Esophagus squamous epithelium (tissue), 5 donors: Measurements from ENCODE around the gene NLRP11. TPM values are rescaled to one million over a fixed set of nuclear protein-coding genes. Genes with fewer than 3 reads are reported as not detected.
"Not testable (repeated sequence)": the region's sequence is repeated elsewhere in the genome, so short reads cannot be mapped to it uniquely, and the experiment has no call there.

Source experiments
- DNase-seq: peaks from one replicate; lab custom pipeline; 2025; lab: John Stamatoyannopoulos, UW
- H3K27ac ChIP-seq, 4 donors: fragments of 200-600 bp; sonication (generic); one replicate each; pipeline ENCODE4 v1.5.1; 2016 to 2019; ENCODE audit warnings: mild to moderate bottlenecking in 1 of 4
- H3K27me3 ChIP-seq, 4 donors: fragments of 200-600 bp; sonication (generic); 1 replicate in 3 of 4; 2 replicates in 1 of 4; pipeline versions ENCODE4 v1.5.1 to v1.6.0; 2017 to 2021; ENCODE audit warnings: antibody characterized with exemption in 1 of 4
- H3K36me3 ChIP-seq, 3 donors: fragments of 200-600 bp; sonication (generic); one replicate each; pipeline ENCODE4 v1.5.1; 2016 to 2019
- H3K4me1 ChIP-seq, 3 donors: fragments of 200-600 bp; sonication (generic); one replicate each; pipeline ENCODE4 v1.5.1; 2017 to 2019
- H3K4me3 ChIP-seq, 4 donors: fragments of 200-600 bp; sonication (generic); 1 replicate in 3 of 4; 2 replicates in 1 of 4; pipeline ENCODE4 v1.5.1; 2016 to 2019; ENCODE audit warnings: mild to moderate bottlenecking in 2 of 4, moderate library complexity in 1 of 4
- H3K9me3 ChIP-seq, 3 donors: fragments of 200-600 bp; sonication (generic); one replicate each; pipeline ENCODE4 v1.5.1; 2016 to 2019
- POLR2A ChIP-seq, 4 donors: fragments of 450-650 bp; IDR thresholded peaks; one replicate each; pipeline ENCODE4 v1.6.1; 2017; ENCODE audit warnings: antibody characterized with exemption in 4 of 4, mild to moderate bottlenecking in 4 of 4, moderate library complexity in 3 of 4
- WGBS, 2 donors: methylation state at CpG; one replicate each; pipeline ENCODE4 v1.1.5; 2018; 5-methylcytosine and 5-hydroxymethylcytosine counted together
- intact Hi-C: fragments of 100-400 bp; cut with DNase I; formaldehyde crosslinking; loops from one replicate; pipeline ENCODE4 v1.15.0; 2022
- total RNA-seq, 4 donors: library from RNA; depleted of rRNA; stranded (reverse); fragments of >200 nt; gene quantifications; one replicate each; pipeline ENCODE4 v1.1.0, GENCODE V29; 2016
- TF ChIP-seq, protein P1 (sequence below), 6 experiments: fragments of 450-650 bp in 4 of 6; fragments of 200-600 bp in 2 of 6; sonication (generic) in 2 of 6; IDR thresholded peaks; one replicate each; pipeline ENCODE4 v1.5.1; 2016 to 2019; ENCODE audit warnings: antibody characterized with exemption in 6 of 6, mild to moderate bottlenecking in 4 of 6, moderate library complexity in 4 of 6
- donor health status: DM: yes; HTN: yes; CAD: no.

NLRP11 gene
- total RNA-seq, 4 donors from 2014 or later: not detected

DNA sequence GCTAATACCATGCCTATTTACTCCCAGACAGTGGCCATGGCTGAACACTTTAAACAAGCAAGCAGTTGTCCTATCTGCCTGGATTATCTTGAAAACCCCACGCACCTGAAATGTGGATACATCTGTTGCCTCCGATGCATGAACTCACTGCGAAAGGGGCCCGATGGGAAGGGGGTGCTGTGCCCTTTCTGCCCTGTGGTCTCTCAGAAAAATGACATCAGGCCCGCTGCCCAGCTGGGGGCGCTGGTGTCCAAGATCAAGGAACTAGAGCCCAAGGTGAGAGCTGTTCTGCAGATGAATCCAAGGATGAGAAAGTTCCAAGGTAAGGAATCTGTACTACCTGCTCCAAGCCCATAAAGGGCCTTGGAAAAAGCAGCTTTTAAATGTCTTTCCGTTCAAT is 54.3 kb downstream of the NLRP11 start:
- WGBS, 2 donors: 20 to 36% methylated on average over 1 to 6 of the region's 7 CpGs
- intact Hi-C loops: no loop called here
- Histone ChIP-seq H3K4me1 (no peaks in the 10 kb centered on the region), H3K4me3 (no peak overlapping the region), H3K27me3 (peaks cover 0 to 23% (median 0%) of the 10 kb centered on the region in 4 donors), H3K36me3 (no peaks in the 10 kb centered on the region), H3K27ac (no peak overlapping the region), H3K9me3 (no peaks in the 10 kb centered on the region)
- TF ChIP-seq POLR2A (IDR thresholded peaks at IDR 0.05): no peak
- TF ChIP-seq, protein P1, sequence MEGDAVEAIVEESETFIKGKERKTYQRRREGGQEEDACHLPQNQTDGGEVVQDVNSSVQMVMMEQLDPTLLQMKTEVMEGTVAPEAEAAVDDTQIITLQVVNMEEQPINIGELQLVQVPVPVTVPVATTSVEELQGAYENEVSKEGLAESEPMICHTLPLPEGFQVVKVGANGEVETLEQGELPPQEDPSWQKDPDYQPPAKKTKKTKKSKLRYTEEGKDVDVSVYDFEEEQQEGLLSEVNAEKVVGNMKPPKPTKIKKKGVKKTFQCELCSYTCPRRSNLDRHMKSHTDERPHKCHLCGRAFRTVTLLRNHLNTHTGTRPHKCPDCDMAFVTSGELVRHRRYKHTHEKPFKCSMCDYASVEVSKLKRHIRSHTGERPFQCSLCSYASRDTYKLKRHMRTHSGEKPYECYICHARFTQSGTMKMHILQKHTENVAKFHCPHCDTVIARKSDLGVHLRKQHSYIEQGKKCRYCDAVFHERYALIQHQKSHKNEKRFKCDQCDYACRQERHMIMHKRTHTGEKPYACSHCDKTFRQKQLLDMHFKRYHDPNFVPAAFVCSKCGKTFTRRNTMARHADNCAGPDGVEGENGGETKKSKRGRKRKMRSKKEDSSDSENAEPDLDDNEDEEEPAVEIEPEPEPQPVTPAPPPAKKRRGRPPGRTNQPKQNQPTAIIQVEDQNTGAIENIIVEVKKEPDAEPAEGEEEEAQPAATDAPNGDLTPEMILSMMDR (IDR thresholded peaks at IDR 0.05): no peak
- no peak for DNase-seq

DNA sequence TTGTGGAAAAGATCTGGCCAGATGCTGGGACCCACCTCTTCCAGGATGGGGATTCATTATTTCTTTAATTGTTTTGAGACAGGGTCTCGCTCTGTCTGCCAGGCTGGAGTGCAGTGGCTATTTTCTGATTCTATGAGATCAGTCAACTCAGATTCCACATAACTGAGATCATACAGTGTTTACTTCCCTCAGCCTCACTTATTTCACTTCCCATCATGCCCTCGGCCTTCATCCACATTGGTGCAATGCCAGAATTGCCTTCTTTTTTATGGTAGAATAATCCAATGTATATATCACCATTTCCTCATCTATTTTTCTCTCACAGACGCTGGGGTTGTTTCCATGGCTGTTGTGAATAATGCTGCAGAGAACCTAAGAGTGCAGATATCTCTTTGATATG is 62.2 kb downstream of the NLRP11 start:
- H3K36me3 ChIP-seq, H3K27ac ChIP-seq, H3K9me3 ChIP-seq, intact Hi-C loops, H3K4me3 ChIP-seq, H3K4me1 ChIP-seq, DNase-seq, H3K27me3 ChIP-seq: not testable (repeated sequence)
- WGBS, 2 donors: 30 to 34% methylated on average over 2 to 3 of the region's 3 CpGs

DNA sequence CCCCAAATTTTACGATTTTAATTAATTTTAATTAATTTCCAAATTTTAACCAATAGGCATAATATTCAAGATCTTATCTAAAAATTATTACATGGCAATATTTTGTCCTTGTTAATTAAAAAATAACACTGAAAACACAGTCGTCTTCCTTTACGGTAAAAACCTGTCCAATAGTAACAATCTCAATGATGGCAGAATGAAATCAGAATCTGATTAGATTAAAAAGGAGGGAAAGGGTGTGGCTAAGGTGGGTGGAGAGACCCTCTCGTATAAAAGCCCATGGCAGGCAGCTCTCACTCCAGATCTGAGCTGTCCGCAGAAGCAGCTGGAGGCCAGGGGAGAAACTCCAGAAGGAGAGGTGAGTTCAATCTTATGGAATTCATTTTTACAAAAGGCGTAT is 63.0 kb downstream of the NLRP11 start, which contains the start of gene RFPL4AL1:
Gene RFPL4AL1, plus strand, starts transcription at position 301 of the 400 bp plus-strand sequence. CDS start 2,687 bp downstream, outside the sequence.
- H3K27me3 ChIP-seq, DNase-seq, intact Hi-C loops, H3K36me3 ChIP-seq, H3K9me3 ChIP-seq, H3K4me1 ChIP-seq, H3K27ac ChIP-seq, H3K4me3 ChIP-seq: not testable (repeated sequence)
- 82 to 83% methylated on average over 6 of the region's 6 CpGs for WGBS, 2 donors

DNA sequence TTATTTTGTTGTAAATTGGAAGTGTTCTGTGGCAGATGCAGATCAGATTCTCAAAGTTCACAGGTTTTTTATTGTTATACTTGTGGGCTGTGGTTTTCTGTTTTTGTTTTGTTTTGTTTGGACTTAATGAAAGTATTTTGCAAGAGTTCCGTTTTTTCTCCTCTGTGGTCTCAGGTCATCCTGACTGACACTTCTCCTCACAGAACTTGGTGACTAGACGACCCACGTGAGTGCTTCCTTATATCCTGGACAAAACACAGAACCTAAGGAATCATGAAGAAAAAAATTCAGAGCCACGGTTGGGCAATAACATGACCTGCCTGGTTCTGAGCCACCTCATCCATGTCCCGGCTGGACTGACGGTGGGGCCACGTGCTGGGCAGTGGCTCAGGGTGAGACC is 65.3 kb downstream of the NLRP11 start:
- Histone ChIP-seq H3K36me3 (no peaks in the 10 kb centered on the region), H3K27me3 (no peaks in the 10 kb centered on the region), H3K4me1 (no peaks in the 10 kb centered on the region), H3K27ac (no peak overlapping the region), H3K4me3 (no peak overlapping the region), H3K9me3 (no peaks in the 10 kb centered on the region)
- DNase-seq: no peak
- intact Hi-C loops: no loop called here
- WGBS, 2 donors: 52 to 76% methylated on average over 5 to 7 of the region's 7 CpGs
- TF ChIP-seq, protein P1 (IDR thresholded peaks at IDR 0.05): no peak
- no peak for TF ChIP-seq POLR2A (IDR thresholded peaks at IDR 0.05)

DNA sequence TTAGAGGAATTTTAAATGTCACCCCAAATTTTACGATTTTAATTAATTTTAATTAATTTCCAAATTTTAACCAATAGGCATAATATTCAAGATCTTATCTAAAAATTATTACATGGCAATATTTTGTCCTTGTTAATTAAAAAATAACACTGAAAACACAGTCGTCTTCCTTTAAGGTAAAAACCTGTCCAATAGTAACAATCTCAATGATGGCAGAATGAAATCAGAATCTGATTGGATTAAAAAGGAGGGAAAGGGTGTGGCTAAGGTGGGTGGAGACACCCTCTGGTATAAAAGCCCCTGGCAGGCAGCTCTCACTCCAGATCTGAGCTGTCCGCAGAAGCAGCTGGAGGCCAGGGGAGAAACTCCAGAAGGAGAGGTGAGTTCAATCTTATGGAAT is 73.0 kb downstream of the NLRP11 start, which contains the start of gene RFPL4A:
Gene RFPL4A, plus strand, starts transcription at position 301 of the 400 bp plus-strand sequence. CDS start 2,704 bp downstream, outside the sequence.
- H3K4me3 ChIP-seq, H3K27me3 ChIP-seq, H3K36me3 ChIP-seq, DNase-seq, H3K9me3 ChIP-seq, H3K4me1 ChIP-seq, H3K27ac ChIP-seq, intact Hi-C loops: not testable (repeated sequence)
- WGBS, 2 donors: 77 to 85% methylated on average over 3 of the region's 3 CpGs

DNA sequence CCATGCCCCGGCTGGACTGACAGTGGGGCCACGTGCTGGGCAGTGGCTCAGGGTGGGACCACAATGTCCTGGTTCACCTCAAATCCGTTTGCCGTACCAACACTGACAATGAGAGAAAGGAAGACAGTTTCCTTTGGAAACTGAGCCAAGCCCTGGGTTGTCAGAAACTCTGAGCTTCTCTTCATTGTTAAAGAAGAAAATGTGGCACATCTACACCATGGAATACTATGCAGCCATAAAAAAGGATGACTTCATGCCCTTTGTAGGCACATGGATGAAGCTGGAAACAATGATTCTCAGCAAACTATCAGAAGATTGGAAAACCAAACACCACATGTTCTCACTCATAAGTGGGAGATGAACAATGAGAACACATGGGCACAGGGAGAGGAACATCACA is 75.0 kb downstream of the NLRP11 start:
- DNase-seq, H3K36me3 ChIP-seq, H3K4me1 ChIP-seq, H3K9me3 ChIP-seq, H3K27ac ChIP-seq, intact Hi-C loops, H3K27me3 ChIP-seq, H3K4me3 ChIP-seq: not testable (repeated sequence)
- WGBS, 2 donors: 54 to 75% methylated on average over 3 to 4 of the region's 4 CpGs

DNA sequence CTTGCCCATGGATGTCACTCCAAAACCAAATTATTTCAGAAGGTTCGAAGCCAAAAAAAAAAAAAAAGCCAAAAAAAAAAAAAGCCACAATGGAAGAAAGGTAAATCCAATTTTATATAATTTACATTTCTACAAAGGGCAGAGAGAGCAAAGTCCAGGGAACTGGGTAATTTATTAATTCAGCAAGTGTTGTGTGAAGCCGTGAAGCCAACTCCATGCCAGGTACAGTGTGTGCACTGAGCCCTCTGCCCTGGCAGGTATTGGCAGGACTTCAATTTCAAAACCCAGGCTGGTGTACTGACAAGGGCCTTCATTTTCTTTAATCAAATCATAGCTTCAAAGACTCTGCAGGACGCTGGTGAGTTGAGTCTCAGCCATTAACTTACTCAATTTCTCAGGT is 78.4 kb downstream of the NLRP11 start:
- Histone ChIP-seq H3K27me3 (no peaks in the 10 kb centered on the region), H3K4me3 (no peak overlapping the region), H3K27ac (no peak overlapping the region), H3K9me3 (no peaks in the 10 kb centered on the region), H3K4me1 (no peaks in the 10 kb centered on the region), H3K36me3 (no peaks in the 10 kb centered on the region)
- intact Hi-C loops: no loop called here
- 62 to 70% methylated on average over 3 of the region's 3 CpGs for WGBS, 2 donors
- TF ChIP-seq, protein P1 (IDR thresholded peaks at IDR 0.05): no peak
- TF ChIP-seq POLR2A (IDR thresholded peaks at IDR 0.05): no peak
- DNase-seq: no peak
